Breast epithelium (tissue), 4 donors: ENCODE data around the gene MAB21L4. TPM values are rescaled to one million over a fixed set of nuclear protein-coding genes. Genes with fewer than 3 reads are reported as not detected.
A peak's percentile ranks its signal among the peaks of the same experiment; 100 is the strongest.
"Not testable (repeated sequence)": the region's sequence is repeated elsewhere in the genome, so short reads cannot be mapped to it uniquely, and the experiment has no call there.

Source experiments
- DNase-seq, 2 donors: peaks; one replicate each; pipeline ENCODE4 v3.0.0-alpha.2; 2019; ENCODE audit warnings: low spot score in 2 of 2
- H3K27ac ChIP-seq, 2 donors: fragments of 200-600 bp; sonication (generic) in 1 of 2; one replicate each; pipeline ENCODE4 v1.5.1; 2016 to 2019; ENCODE audit warnings: mild to moderate bottlenecking in 1 of 2
- H3K27me3 ChIP-seq, 2 donors: fragments of 200-600 bp; sonication (generic) in 1 of 2; one replicate each; pipeline versions ENCODE4 v1.5.1 to v1.6.0; 2017 to 2019; ENCODE audit warnings: control low read depth in 1 of 2, mild to moderate bottlenecking in 1 of 2
- H3K36me3 ChIP-seq: fragments of 200-600 bp; one replicate; pipeline ENCODE4 v1.5.1; 2019
- H3K4me1 ChIP-seq, 2 donors: fragments of 200-600 bp; sonication (generic); one replicate each; pipeline ENCODE4 v1.5.1; 2016 to 2019; ENCODE audit warnings: control low read depth in 1 of 2
- H3K4me3 ChIP-seq, 3 donors: fragments of 200-600 bp; sonication (generic); 1 replicate in 2 of 3; 2 replicates in 1 of 3; pipeline ENCODE4 v1.5.1; 2016 to 2019; ENCODE audit warnings: mild to moderate bottlenecking in 3 of 3, moderate library complexity in 2 of 3
- H3K9me3 ChIP-seq, 2 donors: fragments of 200-600 bp; sonication (generic) in 1 of 2; one replicate each; pipeline ENCODE4 v1.5.1; 2016 to 2019; ENCODE audit warnings: control low read depth in 1 of 2
- CTCF ChIP-seq, 3 donors: fragments of 450-650 bp; IDR thresholded peaks; one replicate each; pipeline ENCODE4 v1.5.1; 2016 to 2017; ENCODE audit warnings: antibody characterized with exemption in 3 of 3, mild to moderate bottlenecking in 3 of 3, moderate library complexity in 3 of 3
- POLR2A ChIP-seq: fragments of 450-650 bp; IDR thresholded peaks from one replicate; pipeline ENCODE4 v1.6.1; 2016; ENCODE audit warnings: antibody characterized with exemption, mild to moderate bottlenecking, moderate library complexity
- POLR2AphosphoS5 ChIP-seq, 3 donors: sonication (generic); formaldehyde crosslinking; IDR thresholded peaks; one replicate each; pipeline ENCODE4 v1.6.1; 2017; ENCODE audit warnings: antibody characterized with exemption in 3 of 3
- intact Hi-C: fragments of 100-400 bp; cut with DNase I; formaldehyde crosslinking; loops from one replicate; pipeline ENCODE4 v1.15.1; 2023; ENCODE audit warnings: low total_unique reads
- total RNA-seq, 3 donors: library from RNA; depleted of rRNA; stranded (reverse); fragments of >200 nt; gene quantifications; one replicate each; pipeline ENCODE4 v1.1.0, GENCODE V29; 2016

MAB21L4 gene
- total RNA-seq, 3 donors from 2014 or later, result 0.15 to 2.3 TPM; not detected in 1

GRCh38 chr2:240846873-240847595, 48.9 kb downstream of the MAB21L4 start:
- no peaks in the 10 kb centered on the region for H3K36me3 ChIP-seq
- DNase-seq, result no peak
- H3K27me3 ChIP-seq, result no peaks in the 10 kb centered on the region
- H3K4me1 ChIP-seq, result no peaks in the 10 kb centered on the region
- no peak for TF ChIP-seq POLR2AphosphoS5 (IDR thresholded peaks at IDR 0.05)
- TF ChIP-seq CTCF (IDR thresholded peaks at IDR 0.05), result no peak
- no peak for TF ChIP-seq POLR2A
- intact Hi-C loops, result no loop called here
- no peak overlapping the region for H3K27ac ChIP-seq
- H3K9me3 ChIP-seq, result no peaks in the 10 kb centered on the region
- no peak overlapping the region for H3K4me3 ChIP-seq

- H3K9me3 ChIP-seq, intact Hi-C loops, H3K27me3 ChIP-seq, H3K36me3 ChIP-seq, H3K27ac ChIP-seq, H3K4me3 ChIP-seq, H3K4me1 ChIP-seq, DNase-seq: not testable (repeated sequence)
Observed at GRCh38 chr2:240846309-240846708, 49.6 kb downstream of the MAB21L4 start.

GRCh38 chr2:240840435-240841060, 55.4 kb downstream of the MAB21L4 start:
- no peak for DNase-seq
- no peak for TF ChIP-seq POLR2A
- peak in 1 of 3 donors; percentile 52 for TF ChIP-seq CTCF (IDR thresholded peaks at IDR 0.05)
- intact Hi-C loops, result no loop called here
- no peaks in the 10 kb centered on the region for H3K9me3 ChIP-seq
- peaks cover 0 to 8% of the 10 kb centered on the region in 2 donors for H3K27me3 ChIP-seq
- no peaks in the 10 kb centered on the region for H3K36me3 ChIP-seq
- no peak overlapping the region for H3K27ac ChIP-seq
- no peak overlapping the region for H3K4me3 ChIP-seq
- H3K4me1 ChIP-seq, result no peaks in the 10 kb centered on the region

- intact Hi-C loops, result no loop called here
- Histone ChIP-seq H3K27ac (no peak overlapping the region), H3K4me1 (no peaks in the 10 kb centered on the region), H3K36me3 (no peaks in the 10 kb centered on the region), H3K9me3 (no peaks in the 10 kb centered on the region), H3K27me3 (peaks cover 0 to 8% of the 10 kb centered on the region in 2 donors), H3K4me3 (no peak overlapping the region)
- TF ChIP-seq POLR2AphosphoS5 (IDR thresholded peaks at IDR 0.05) (no peak), POLR2A (no peak), CTCF (IDR thresholded peaks at IDR 0.05) (no peak)
- DNase-seq, result no peak
Observed at GRCh38 chr2:240839152-240840143, 56.5 kb downstream of the MAB21L4 start.

GRCh38 chr2:240837621-240838020, 58.3 kb downstream of the MAB21L4 start:
- no peaks in the 10 kb centered on the region for H3K9me3 ChIP-seq
- H3K4me3 ChIP-seq, result no peak overlapping the region
- intact Hi-C loops, result no loop called here
- no peaks in the 10 kb centered on the region for H3K36me3 ChIP-seq
- no peak overlapping the region for H3K27ac ChIP-seq
- H3K4me1 ChIP-seq, result no peaks in the 10 kb centered on the region
- no peak for TF ChIP-seq POLR2AphosphoS5 (IDR thresholded peaks at IDR 0.05)
- no peak for TF ChIP-seq CTCF (IDR thresholded peaks at IDR 0.05)
- no peak for TF ChIP-seq POLR2A
- no peak for DNase-seq
- peaks cover 0 to 8% of the 10 kb centered on the region in 2 donors for H3K27me3 ChIP-seq
